ENCODE measurements around the gene IFT20.
A peak's percentile ranks its signal among the peaks of the same experiment; 100 is the strongest.

IFT20 gene

GRCh38 chr17:28334666-28335200, 539 bp downstream of the IFT20 start:
- no peak for DNase-seq

GRCh38 chr17:28334171-28334570, 1.1 kb downstream of the IFT20 start:
- no peak for DNase-seq

- no peak for DNase-seq
Observed at GRCh38 chr17:28333083-28333746, 2.1 kb downstream of the IFT20 start.

DNA sequence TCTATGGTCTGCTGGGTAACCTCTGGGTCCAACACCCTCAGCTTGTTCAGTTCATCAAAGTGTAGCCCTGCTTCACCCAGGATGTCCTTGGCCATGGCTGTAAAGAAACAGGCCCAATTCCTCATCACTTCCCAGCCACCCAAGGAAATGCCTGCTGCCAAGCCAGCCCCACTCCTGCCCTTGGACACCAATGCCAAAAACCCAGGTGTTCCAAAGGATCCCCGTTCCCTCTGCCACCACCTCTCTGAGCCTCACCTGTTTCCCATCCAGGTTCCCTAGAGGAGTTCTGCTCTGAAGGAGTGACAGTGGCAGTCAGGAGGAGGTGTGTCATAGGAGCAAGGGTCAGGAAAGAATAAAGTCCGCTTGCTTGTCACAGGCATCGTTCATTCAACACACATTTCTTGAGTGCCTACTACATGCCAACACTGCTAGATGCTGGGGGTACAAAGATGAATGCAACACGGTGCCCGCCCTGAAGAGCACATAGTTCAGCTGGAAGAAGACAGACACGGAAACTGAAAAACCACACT, 3.3 kb downstream of the IFT20 start:
- DNase-seq: no peak

GRCh38 chr17:28330671-28331070, 4.6 kb downstream of the IFT20 start:
- no peak for DNase-seq

DNA sequence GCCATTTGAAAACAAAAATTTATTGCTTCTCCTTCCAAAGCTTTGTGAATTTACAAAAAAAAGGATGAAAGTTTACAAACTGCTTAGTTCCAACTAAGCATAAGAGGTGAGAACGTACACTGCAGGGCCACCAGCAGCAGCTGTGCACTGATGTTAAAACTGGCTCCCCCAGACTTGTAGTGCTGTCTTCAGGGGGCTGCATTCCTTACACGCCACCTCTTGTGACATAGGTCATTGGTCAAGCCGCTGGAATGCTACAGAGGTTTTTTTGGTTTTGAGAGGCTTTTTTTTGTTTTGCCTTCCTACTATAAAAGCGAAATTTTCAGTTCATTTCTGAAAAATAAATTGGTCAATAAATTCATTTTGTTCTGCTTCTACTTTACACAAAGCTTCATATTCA, 6.9 kb downstream of the IFT20 start:
- DNase-seq: no peak

GRCh38 chr17:28327709-28328108, 7.6 kb downstream of the IFT20 start:
- no peak for DNase-seq

DNA sequence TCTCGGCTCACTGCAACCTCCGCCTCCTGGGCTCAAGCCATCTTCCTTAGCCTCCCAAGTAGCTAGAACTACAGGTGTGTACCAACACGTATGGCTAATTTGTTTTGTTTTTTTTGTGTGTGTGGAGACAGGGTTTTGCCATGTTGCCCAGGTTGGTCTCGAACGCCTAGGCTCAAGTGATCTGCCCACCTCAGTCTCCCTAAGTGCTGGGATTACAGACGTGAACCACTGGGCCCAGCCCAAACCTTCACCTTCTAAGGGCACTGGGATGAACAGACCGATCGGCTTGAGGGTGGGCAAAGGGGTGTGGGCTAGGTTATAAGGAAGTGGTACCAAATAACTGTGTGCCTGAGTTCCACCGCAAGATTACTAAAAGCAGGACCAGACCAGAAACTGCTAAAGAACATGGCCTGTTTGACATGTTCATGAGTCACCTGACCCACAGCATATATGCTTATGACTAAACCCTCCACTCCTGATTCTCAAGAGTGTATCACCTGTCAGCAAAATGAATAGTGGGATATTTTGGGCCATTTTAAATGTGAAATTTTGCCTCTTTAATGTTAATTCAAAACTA, 8.2 kb downstream of the IFT20 start:
- DNase-seq: peak; percentile 87

DNA sequence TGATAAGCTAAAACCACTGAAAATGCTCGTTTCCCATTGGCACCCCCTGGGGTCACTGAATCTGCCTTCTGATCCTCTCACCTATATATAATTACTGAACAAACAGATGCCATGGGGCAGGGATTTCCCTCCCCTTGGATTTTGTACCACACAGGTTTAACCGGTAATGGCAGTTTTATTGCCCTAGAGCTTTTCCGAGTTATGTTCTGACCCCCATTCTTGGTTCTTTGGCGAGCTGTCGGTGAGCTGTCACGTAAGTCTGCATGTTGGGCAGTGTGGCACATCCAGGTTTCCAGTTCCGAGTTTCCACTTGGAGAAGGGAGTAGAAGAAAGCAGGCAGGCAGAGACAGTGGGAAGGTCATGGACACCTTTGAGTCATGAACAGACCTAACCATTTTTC, 9.2 kb downstream of the IFT20 start:
- DNase-seq: no peak

DNA sequence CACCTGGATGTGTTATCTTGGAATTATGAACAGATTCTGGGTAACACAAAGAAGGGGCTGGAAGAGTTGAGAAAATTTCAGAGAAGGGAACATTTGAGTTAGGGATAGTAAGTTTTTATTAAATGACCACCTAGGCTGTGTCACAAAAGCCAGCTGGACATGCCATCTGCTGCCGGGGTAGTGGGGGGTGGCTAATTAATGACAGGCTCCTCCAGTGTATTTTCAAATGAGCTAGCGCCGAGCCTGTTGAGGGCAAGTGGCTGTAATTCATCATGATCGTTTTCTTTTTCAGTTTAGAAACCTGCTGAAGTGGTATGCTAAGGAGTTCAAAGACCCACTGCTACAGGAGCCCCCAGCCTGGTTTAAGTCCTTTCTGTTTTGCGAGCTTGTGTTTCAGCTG, 10.1 kb downstream of the IFT20 start:
- no peak for DNase-seq

- DNase-seq: no peak
Observed at GRCh38 chr17:28324781-28325180, 10.5 kb downstream of the IFT20 start.

DNA sequence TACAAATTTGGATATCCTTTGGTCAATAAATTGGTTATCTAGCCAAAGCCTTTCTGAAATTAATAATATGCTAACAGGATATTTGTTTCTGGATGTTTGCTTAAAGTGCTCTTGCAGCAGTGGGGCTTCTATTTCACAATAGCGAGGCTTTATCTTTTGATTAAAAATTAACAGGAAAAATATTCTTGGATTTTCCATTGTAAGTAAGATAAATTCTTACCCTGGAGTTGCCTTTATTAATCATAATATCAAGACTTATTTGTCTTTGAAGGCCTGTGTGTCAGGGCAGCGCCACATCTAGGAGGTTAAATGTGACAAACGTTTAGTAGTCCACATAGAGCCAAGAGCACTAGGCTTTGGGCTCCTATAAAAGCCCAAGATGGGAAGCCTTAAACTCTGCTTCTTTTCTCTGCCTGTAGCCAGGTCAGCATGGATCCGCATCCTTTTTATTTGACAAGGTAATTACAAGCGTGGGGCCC, 11.0 kb downstream of the IFT20 start:
- no peak for DNase-seq

DNA sequence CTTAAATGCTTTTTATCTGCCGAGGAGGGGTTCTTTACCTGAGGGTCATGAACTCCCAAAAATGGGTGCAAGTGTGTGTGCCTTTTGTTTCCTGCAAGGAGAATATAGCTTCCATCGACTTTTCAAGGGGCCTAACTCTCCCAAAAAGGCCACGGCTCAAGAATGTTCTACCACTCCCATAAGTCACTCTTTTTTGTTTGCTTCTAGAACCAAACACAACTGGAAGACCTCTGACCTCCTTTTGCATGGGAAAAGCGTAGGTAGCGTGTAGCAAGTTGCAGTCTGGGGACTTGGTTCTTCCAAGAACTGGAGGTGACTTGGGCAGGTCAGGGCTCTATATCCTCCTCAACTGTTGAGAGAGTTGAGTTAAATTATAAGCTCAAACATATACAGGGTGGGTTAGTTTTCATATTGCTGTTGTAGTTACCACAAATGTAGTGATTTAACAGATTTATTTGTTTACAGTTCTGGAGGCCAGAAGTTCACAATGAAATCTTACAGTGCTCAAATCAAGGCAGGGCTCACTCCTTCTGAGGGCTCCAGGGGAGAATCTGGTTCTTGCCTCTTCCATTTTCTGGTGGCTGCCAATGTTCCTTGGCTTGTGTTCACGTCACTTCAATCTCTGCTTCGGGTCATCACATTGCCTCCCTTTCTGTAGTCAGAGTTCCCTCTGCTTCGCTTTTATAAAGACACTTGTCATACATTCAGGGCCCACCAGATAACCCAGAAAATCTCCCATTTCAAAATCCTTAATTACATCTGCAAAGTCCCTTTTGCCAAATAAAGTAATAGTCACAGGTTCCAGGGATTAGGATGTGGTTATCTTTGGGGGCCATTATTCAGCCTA, 14.8 kb downstream of the IFT20 start:
- no peak for DNase-seq

- DNase-seq: no peak
Observed at GRCh38 chr17:28319598-28319935, 15.7 kb downstream of the IFT20 start.

DNA sequence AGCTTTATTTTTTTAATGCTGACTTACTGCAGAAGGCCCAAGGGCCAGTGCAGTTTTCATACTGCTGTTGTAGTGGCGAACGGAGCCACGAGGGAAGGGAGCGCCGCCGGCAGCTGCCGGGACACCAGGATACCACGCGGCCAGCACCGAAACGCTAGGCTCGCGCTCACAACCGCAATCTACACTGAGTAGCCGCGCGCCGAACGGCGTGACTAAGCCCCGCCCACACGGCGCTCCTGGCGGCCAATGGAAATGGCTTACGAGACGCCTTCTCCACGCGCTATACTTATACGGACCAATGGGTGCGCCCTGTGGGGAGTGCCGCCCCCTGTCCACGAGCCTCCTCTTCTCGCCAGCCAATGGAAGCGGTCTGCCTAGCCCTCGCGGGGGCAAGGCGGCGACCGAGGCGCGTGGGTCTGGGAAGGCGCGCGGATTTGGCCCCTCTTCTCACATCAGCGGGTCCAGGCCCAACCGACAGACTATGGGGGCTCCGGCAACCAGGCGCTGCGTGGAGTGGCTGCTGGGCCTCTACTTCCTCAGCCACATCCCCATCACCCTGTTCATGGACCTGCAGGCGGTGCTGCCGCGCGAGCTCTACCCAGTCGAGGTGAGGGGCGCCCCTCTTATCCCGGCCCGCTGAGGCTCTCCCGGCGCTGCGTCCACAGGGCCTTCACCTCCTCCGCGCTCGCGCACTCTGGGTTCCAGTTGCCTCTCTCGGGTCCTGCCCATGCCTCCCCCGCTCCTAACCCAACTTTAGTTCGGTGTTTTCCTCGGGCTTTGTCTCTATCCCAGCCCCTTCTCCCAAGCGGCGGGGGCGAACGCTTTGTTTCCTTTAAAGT, 16.3 kb downstream of the IFT20 start, which contains the start of gene TMEM97:
Gene TMEM97, plus strand, starts transcription at position 442 of the 839 bp plus-strand sequence. Its CDS starts 40 bp downstream, at position 482.
- DNase-seq: peak; percentile 98

DNA sequence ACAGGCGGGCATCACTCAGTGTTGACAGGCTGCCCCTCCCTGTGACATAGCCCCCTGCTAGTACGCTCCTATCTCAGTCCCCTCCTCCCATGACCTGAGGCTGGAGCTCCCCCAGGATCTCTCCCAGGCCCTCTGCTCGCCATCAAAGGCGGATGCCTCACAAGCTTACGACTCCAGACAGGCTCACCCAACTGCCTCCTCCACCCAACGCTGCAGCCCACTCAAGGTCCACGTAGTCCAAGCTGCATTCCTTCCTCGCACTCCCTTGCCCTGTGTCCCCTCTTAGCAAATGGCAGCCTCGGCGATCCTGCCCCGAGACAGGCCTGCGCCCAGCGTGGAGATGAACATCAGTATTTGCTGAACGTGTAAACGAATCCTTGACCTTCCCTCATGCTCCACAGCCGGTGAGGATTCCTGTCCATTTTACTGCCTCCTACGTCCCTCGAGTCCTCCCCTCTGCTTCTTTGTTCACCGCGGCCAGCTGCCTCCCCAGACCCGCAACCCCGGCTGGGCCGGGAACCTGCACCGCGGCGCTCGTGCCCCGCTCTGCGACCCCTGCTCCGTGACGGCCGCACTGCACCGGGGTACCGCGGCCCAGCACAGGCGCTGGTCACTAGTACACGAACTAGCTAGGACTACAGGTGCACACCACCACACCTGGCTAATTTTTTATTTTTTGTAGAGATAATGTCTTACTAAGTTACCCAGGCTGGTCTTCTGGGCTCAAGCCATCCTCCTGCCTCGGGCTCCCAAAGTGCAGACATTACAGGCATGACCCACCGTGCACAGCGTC, 17.1 kb downstream of the IFT20 start:
- no peak for DNase-seq

DNA sequence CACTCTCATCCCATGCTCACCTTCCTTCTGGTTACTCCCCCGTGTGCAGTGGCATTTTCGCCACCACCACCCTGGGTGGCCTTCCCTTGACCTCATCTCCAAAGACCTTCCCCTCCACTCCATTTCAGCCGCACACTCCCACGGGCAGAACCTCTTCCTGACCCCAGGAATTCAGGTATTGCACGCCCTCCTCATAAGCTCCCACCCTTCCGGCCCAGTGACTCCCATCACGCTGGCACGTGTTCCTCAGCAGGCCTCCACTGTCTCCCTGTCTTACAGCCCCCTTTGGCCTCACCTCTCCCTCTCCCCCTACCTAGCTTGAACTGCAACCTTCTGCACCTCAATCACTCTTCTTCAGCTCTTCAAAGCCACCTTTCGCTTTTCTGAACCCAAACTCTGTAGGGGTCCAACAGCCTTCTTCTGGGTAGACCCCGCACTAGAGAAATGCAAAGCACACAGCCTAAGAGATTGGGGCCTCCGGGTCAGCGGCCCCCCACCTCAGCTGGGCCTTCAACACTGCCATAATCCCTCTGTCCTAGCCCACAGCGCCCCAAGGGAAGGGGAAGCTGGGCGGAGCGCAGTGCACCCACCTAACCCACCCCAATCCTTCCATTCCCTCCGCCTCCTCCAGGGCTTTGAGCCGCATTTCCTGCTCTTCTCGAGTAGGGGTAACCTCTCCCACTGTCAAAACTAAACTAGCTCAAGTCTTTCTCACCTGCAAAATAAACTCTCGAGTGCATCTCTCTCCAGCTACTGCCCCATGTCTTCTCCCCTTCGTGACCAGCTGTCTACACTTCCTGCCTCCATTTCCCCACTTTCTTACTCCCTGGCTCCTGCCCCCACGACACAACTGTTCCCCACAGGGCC, 17.9 kb downstream of the IFT20 start:
- no peak for DNase-seq

DNA sequence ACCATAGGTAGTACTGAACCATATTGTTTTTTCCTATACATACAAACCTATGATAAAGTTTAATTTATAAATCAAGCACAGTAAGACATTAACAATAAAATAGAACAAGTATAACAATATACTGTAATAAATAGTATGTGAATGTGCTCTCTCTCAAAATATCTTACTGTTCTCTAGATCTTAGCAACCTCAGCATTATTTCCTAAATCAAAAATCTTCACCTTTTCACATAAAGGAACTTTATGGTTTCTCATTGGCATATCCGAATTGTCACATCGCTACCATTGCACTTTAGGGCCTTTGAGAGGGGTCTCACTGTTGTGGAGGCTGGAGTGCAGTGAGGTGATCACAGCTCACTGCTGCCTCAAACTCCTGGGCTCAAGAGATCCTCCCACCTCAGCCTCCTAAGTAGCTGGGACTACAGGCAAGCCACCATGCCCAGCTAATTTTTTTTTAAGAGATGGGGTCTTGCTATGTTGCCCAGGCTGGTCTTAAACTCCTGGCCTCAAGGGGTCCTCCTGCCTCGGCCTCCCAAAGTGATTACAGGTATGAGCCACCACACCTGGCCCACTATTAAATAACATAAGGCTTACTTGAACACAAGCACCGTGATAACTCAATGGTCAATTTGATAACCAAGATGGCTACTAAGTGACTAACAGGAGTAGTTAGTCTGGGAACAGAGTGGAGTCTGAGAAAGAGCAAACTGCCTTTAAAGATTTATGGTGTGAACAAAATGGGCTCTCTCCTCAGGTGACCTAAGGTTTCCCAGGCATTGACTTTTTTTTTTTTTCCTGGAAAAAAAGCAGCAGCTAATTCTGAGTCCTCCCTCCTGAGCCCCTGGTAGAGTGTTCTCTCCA, 19.2 kb downstream of the IFT20 start:
- no peak for DNase-seq

- DNase-seq: no peak
Observed at GRCh38 chr17:28313841-28314240, 21.4 kb downstream of the IFT20 start.

Data from activated CD4-positive, alpha-beta T cell treated with anti-CD3 and anti-CD28 coated beads, Interleukin-2, amount 50 U/mL, for 16 hours (primary cell).